Measurements from ENCODE around the gene PEF1. TPM values are rescaled to one million over a fixed set of nuclear protein-coding genes. Genes with fewer than 3 reads are reported as not detected.

PEF1 gene
- total RNA-seq, 3 donors from 2014 or later (not counting 1 experiment from before 2014, with no cell fraction given) = 48.9 to 62.8 (median 49.9) TPM

- Mint-ChIP-seq H3K36me3 (no peaks in the 10 kb centered on the region), H3K4me3 (no peak overlapping the region), H3K9me3 (no peaks in the 10 kb centered on the region), H3K27me3 (ENCODE audit: low read depth in 2 of 2) (peaks cover 0 to 6% of the 10 kb centered on the region in 2 donors), H3K27ac (no peak overlapping the region), H3K4me1 (peaks cover 0 to 2% of the 10 kb centered on the region in 2 donors)
- ATAC-seq = no peak
- WGBS (ENCODE audit: insufficient coverage) = 86% methylated on average over 23 of the region's 23 CpGs
- Histone ChIP-seq H3K4me1 (ENCODE audit: control insufficient read depth, insufficient read depth, low read length) (peaks cover under 1% of the 10 kb centered on the region), H3K27me3 (ENCODE audit: control insufficient read depth, insufficient read depth, low read length) (no peaks in the 10 kb centered on the region), H3K27ac (ENCODE audit: low read length) (no peak overlapping the region), H3K36me3 (ENCODE audit: control insufficient read depth, insufficient read depth, low read length) (no peaks in the 10 kb centered on the region), H3K9me3 (ENCODE audit: control insufficient read depth, insufficient read depth, low read length) (no peaks in the 10 kb centered on the region), H3K4me3 (ENCODE audit: low read length) (no peak overlapping the region)
- TF ChIP-seq CTCF (IDR thresholded peaks at IDR 0.05) = no peak
- DNase-seq = no peak
- intact Hi-C loops (cut with micrococcal nuclease) = no loop called here
Observed at GRCh38 chr1:31679676-31680230, 35.1 kb upstream of the PEF1 start.

GRCh38 chr1:31679091-31679490, 34.4 kb upstream of the PEF1 start:
- no peaks in the 10 kb centered on the region for H3K36me3 ChIP-seq (ENCODE audit: control insufficient read depth, insufficient read depth, low read length)
- DNase-seq (no peak), ATAC-seq (no peak)
- intact Hi-C loops (cut with micrococcal nuclease) = no loop called here
- H3K27me3 ChIP-seq (ENCODE audit: control insufficient read depth, insufficient read depth, low read length) = no peaks in the 10 kb centered on the region
- no peak for TF ChIP-seq CTCF (IDR thresholded peaks at IDR 0.05)
- no peak overlapping the region for H3K4me3 ChIP-seq (ENCODE audit: low read length)
- WGBS (ENCODE audit: insufficient coverage) = 41% methylated on average over 2 of the region's 2 CpGs
- H3K4me3 Mint-ChIP-seq = no peak overlapping the region
- H3K9me3 Mint-ChIP-seq = no peaks in the 10 kb centered on the region
- H3K27me3 Mint-ChIP-seq (ENCODE audit: low read depth in 2 of 2) = peaks cover 0 to 6% of the 10 kb centered on the region in 2 donors
- H3K27ac ChIP-seq (ENCODE audit: low read length) = no peak overlapping the region
- H3K4me1 Mint-ChIP-seq = no peaks in the 10 kb centered on the region
- no peaks in the 10 kb centered on the region for H3K36me3 Mint-ChIP-seq
- no peaks in the 10 kb centered on the region for H3K9me3 ChIP-seq (ENCODE audit: control insufficient read depth, insufficient read depth, low read length)
- H3K27ac Mint-ChIP-seq = no peak overlapping the region
- no peaks in the 10 kb centered on the region for H3K4me1 ChIP-seq (ENCODE audit: control insufficient read depth, insufficient read depth, low read length)

GRCh38 chr1:31678681-31679080, 34.0 kb upstream of the PEF1 start:
- WGBS (ENCODE audit: insufficient coverage) = 91% methylated on average over 4 of the region's 4 CpGs
- TF ChIP-seq CTCF (IDR thresholded peaks at IDR 0.05) = no peak

GRCh38 chr1:31677949-31678348, 33.3 kb upstream of the PEF1 start:
- Histone ChIP-seq H3K36me3 (ENCODE audit: control insufficient read depth, insufficient read depth, low read length) (no peaks in the 10 kb centered on the region), H3K27me3 (ENCODE audit: control insufficient read depth, insufficient read depth, low read length) (no peaks in the 10 kb centered on the region), H3K27ac (ENCODE audit: low read length) (no peak overlapping the region), H3K9me3 (ENCODE audit: control insufficient read depth, insufficient read depth, low read length) (no peaks in the 10 kb centered on the region), H3K4me1 (ENCODE audit: control insufficient read depth, insufficient read depth, low read length) (no peaks in the 10 kb centered on the region), H3K4me3 (ENCODE audit: low read length) (no peak overlapping the region)
- 64% methylated on average over 6 of the region's 6 CpGs for WGBS (ENCODE audit: insufficient coverage)
- Mint-ChIP-seq H3K27ac (no peak overlapping the region), H3K27me3 (ENCODE audit: low read depth in 2 of 2) (peaks cover 0 to 6% of the 10 kb centered on the region in 2 donors), H3K36me3 (no peaks in the 10 kb centered on the region), H3K4me1 (no peaks in the 10 kb centered on the region), H3K9me3 (no peaks in the 10 kb centered on the region), H3K4me3 (no peak overlapping the region)
- no peak for TF ChIP-seq CTCF (IDR thresholded peaks at IDR 0.05)
- DNase-seq = no peak
- intact Hi-C loops (cut with micrococcal nuclease) = no loop called here
- ATAC-seq = no peak

More at GRCh38 chr1:31678681-31679080, 34.0 kb upstream of the PEF1 start:
- Mint-ChIP-seq H3K36me3 (no peaks in the 10 kb centered on the region), H3K27me3 (ENCODE audit: low read depth in 2 of 2) (peaks cover 0 to 6% of the 10 kb centered on the region in 2 donors), H3K4me1 (no peaks in the 10 kb centered on the region), H3K27ac (no peak overlapping the region), H3K4me3 (no peak overlapping the region), H3K9me3 (no peaks in the 10 kb centered on the region)
- Histone ChIP-seq H3K4me1 (ENCODE audit: control insufficient read depth, insufficient read depth, low read length) (no peaks in the 10 kb centered on the region), H3K4me3 (ENCODE audit: low read length) (no peak overlapping the region), H3K27me3 (ENCODE audit: control insufficient read depth, insufficient read depth, low read length) (no peaks in the 10 kb centered on the region), H3K9me3 (ENCODE audit: control insufficient read depth, insufficient read depth, low read length) (no peaks in the 10 kb centered on the region), H3K36me3 (ENCODE audit: control insufficient read depth, insufficient read depth, low read length) (no peaks in the 10 kb centered on the region), H3K27ac (ENCODE audit: low read length) (no peak overlapping the region)
- ATAC-seq = no peak
- no peak for DNase-seq
- intact Hi-C loops (cut with micrococcal nuclease) = no loop called here
